HTR-8/SVneo (cell line): ENCODE measurements around the gene UQCRHL.

Experiments
- DNase-seq: peaks from one replicate; pipeline ENCODE4 v3.0.0; 2011; ENCODE audit warnings: low spot score, mixed read lengths; ENCODE audit not compliant: insufficient read length
- FAIRE-seq: peaks from 2 replicates; lab custom pipeline; 2011; peaks lifted over from hg19 to GRCh38; lab: Jason Lieb, UNC

UQCRHL gene

GRCh38 chr1:15761366-15762128, 45.9 kb downstream of the UQCRHL start:
- DNase-seq = no peak
- no peak for FAIRE-seq

- peak; percentile 80 for DNase-seq
- FAIRE-seq = peak; percentile 28
Observed at GRCh38 chr1:15760520-15761211, 46.8 kb downstream of the UQCRHL start.

DNA sequence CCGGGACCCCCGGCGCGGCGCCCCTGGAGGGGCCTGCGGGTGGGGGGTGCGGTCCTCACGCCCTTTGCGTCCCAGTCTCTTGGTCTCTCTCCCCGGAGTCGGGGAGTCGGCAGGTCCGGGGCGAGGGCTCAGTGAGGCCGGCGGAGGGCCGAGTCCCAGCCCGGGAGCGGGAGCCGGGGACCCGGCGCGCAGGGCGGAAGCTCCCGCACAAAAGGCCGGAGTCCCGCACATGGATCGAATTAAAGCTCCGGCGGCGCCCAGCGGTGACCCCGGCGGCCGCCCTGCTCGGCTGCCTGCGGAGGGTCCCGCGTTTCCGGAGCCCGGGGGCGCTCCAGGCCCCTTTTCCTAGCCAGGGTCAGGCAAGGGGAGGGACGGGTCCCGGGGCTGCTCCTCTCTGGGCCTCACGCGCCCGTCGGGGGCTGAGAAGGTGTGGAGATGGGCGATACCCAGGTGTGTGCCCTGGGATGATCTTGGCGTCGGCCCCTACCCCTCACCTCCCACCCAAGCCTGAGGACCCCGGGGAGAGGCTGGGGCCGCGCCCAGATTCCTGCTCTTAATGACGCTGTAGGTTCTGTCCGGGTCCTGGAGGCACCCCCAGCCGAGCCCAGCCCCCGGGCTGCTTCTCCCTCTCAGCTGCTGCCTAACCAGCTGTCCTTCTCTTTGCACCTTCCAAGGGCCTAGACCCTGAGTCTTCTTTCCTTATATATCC, 48.3 kb downstream of the UQCRHL start:
- FAIRE-seq = no peak
- no peak for DNase-seq

DNA sequence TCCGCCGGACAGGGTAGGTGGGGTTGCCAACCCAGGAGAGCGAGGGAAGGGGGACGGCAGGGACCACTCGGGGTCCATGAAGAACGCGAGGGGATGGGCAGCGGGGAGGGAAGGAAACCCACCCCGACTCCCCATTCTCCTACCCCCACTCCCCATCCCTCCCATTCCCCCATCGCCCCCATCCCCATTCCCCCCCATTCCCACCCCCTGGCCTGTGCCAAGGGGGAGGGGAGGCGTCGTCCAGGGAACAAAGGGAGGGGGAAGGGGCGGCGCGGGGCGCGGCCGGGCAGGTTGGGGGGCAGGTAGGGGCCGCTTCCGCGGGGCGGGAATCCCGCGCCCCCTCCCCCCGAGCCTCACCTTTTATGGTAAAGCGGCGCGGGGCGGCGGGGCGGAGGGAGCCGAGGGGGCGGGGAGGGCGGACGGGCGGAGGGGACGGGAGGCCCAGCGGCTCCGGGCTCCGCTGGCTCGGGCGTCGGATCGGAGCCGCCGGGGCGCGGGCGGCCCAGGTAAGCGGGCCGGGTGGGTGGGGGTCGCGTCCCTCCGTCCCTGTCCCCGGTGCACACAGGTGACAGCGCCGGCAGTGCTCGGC, 49.0 kb downstream of the UQCRHL start, which contains the start of gene FBLIM1:
FBLIM1 (plus strand) TSS at position 453 of the 589 bp plus-strand sequence. CDS start 6,189 bp downstream, outside the sequence.
- FAIRE-seq = no peak
- DNase-seq = no peak

GRCh38 chr1:15757575-15758342, 49.7 kb downstream of the UQCRHL start:
- no peak for FAIRE-seq
- no peak for DNase-seq
